ENCODE measurements around the gene TUBB. TPM values are rescaled to one million over a fixed set of nuclear protein-coding genes. Genes with fewer than 3 reads are reported as not detected.

The TUBB gene
- 100 to 1,000 TPM in 8 of 9 donors, 10 to 100 TPM in 1; 90.3 to 439 (median 219) TPM for total RNA-seq
- 100 to 1,000 TPM; 107 to 473 (median 177) TPM for polyA plus RNA-seq
- long read RNA-seq, donor 1, transcript TUBB-205 (4 exons, 2,670 nt): major isoform, 277 of 299 reads
- long read RNA-seq, donor 1, partial matches to known transcripts: 20 of 299 reads
- long read RNA-seq, donor 1, other reads (novel, unspliced or antisense): 0 of 299 reads
- long read RNA-seq, donor 2, transcript TUBB-205 (4 exons, 2,670 nt): major isoform, 113 of 365 reads
- long read RNA-seq, donor 2, partial matches to known transcripts: 207 of 365 reads
- long read RNA-seq, donor 2, other reads (novel, unspliced or antisense): 45 of 365 reads
- long read RNA-seq, donor 3, transcript TUBB-205 (4 exons, 2,670 nt): major isoform, 187 of 208 reads
- long read RNA-seq, donor 3, partial matches to known transcripts: 18 of 208 reads
- long read RNA-seq, donor 3, other reads (novel, unspliced or antisense): 0 of 208 reads
- long read RNA-seq, donor 4, transcript TUBB-205 (4 exons, 2,670 nt): major isoform, 380 of 412 reads
- long read RNA-seq, donor 4, partial matches to known transcripts: 27 of 412 reads
- long read RNA-seq, donor 4, other reads (novel, unspliced or antisense): 4 of 412 reads
- long read RNA-seq, donor 5, transcript TUBB-205 (4 exons, 2,670 nt): major isoform, 558 of 589 reads
- long read RNA-seq, donor 5, transcript TUBB-206 (4 exons, 2,632 nt): minor isoform, 11 of 589 reads
- long read RNA-seq, donor 5, partial matches to known transcripts: 5 of 589 reads
- long read RNA-seq, donor 5, other reads (novel, unspliced or antisense): 15 of 589 reads
- long read RNA-seq, donor 6, transcript TUBB-205 (4 exons, 2,670 nt): major isoform, 218 of 235 reads
- long read RNA-seq, donor 6, partial matches to known transcripts: 1 of 235 reads
- long read RNA-seq, donor 6, other reads (novel, unspliced or antisense): 16 of 235 reads
- long read RNA-seq, donor 7, transcript TUBB-205 (4 exons, 2,670 nt): major isoform, 136 of 143 reads
- long read RNA-seq, donor 7, partial matches to known transcripts: 6 of 143 reads
- long read RNA-seq, donor 7, other reads (novel, unspliced or antisense): 0 of 143 reads
- long read RNA-seq, donor 8, transcript TUBB-205 (4 exons, 2,670 nt): major isoform, 269 of 291 reads
- long read RNA-seq, donor 8, partial matches to known transcripts: 22 of 291 reads
- long read RNA-seq, donor 8, other reads (novel, unspliced or antisense): 0 of 291 reads
- long read RNA-seq, donor 9, transcript TUBB-205 (4 exons, 2,670 nt): major isoform, 115 of 123 reads
- long read RNA-seq, donor 9, partial matches to known transcripts: 7 of 123 reads
- long read RNA-seq, donor 9, other reads (novel, unspliced or antisense): 0 of 123 reads
- long read RNA-seq, donor 10, transcript TUBB-205 (4 exons, 2,670 nt): major isoform, 111 of 272 reads
- long read RNA-seq, donor 10, partial matches to known transcripts: 161 of 272 reads
- long read RNA-seq, donor 10, other reads (novel, unspliced or antisense): 0 of 272 reads

DNA sequence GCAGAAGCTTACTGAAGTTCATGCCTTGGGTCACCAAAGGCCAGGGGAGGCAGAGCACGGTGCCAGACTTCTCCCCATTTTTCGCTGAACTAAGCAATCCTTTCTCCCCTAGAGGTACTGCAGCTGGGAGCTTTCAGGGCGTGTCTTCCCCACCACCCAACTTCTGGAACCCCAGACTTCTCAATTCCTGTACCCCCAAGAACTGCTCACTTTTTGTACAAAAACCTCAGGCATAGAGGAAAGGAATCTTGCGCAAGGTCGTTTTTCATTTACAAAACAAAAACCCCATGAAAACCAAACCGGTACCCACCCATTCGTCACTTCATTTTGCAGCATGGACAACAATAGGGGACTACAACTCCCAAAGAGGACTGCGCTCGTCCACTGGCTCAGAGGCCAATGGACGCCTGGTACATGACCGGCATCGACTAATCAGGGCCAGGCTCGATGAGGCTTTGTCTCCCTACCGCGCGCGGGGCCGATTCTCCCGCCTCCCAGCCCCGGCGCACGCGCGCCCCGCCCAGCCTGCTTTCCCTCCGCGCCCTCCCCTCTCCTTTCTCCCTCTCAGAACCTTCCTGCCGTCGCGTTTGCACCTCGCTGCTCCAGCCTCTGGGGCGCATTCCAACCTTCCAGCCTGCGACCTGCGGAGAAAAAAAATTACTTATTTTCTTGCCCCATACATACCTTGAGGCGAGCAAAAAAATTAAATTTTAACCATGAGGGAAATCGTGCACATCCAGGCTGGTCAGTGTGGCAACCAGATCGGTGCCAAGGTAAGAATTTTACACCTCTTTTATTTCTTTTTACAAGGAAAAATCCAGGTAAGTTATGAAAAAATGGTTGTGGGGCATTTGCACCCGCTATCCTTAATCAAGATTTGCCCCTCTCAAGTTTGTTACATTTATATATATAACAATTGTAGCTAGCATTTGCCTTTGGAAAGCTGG, at the start of gene TUBB:
Gene TUBB (plus strand): TSS at position 562 of the 947 bp plus-strand sequence. CDS start 155 bp downstream, at position 717.
- H3K27me3 ChIP-seq: no peaks in the 10 kb centered on the region
- intact Hi-C loops (cut with DNase I): loop anchor here (2.0 kb wide), 1 partner anchor 33 kb away; the partner anchor contains the start of gene PPP1R18 (in 2 of the 2)
- peaks cover 0 to 28% of the 10 kb centered on the region in 2 donors for H3K36me3 ChIP-seq (replicated peaks in 1 of 2)
- peak; percentile 96 to 99 (median 98) for DNase-seq
- H3K4me1 ChIP-seq (replicated peaks in 1 of 2): peaks cover 16 to 55% of the 10 kb centered on the region in 2 donors
- peak within 1 kb of the TSS; percentile 89 to 99 (median 94) for H3K27ac ChIP-seq
- WGBS, 4 donors: 1 to 3% (median 1%) methylated on average over 28 to 38 of the region's 38 CpGs
- H3K4me3 ChIP-seq: peak within 1 kb of the TSS; percentile 33 to 97 (median 80)
- TF ChIP-seq, protein P1, sequence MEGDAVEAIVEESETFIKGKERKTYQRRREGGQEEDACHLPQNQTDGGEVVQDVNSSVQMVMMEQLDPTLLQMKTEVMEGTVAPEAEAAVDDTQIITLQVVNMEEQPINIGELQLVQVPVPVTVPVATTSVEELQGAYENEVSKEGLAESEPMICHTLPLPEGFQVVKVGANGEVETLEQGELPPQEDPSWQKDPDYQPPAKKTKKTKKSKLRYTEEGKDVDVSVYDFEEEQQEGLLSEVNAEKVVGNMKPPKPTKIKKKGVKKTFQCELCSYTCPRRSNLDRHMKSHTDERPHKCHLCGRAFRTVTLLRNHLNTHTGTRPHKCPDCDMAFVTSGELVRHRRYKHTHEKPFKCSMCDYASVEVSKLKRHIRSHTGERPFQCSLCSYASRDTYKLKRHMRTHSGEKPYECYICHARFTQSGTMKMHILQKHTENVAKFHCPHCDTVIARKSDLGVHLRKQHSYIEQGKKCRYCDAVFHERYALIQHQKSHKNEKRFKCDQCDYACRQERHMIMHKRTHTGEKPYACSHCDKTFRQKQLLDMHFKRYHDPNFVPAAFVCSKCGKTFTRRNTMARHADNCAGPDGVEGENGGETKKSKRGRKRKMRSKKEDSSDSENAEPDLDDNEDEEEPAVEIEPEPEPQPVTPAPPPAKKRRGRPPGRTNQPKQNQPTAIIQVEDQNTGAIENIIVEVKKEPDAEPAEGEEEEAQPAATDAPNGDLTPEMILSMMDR (IDR thresholded peaks at IDR 0.05): peak in 2 of 6 experiments; percentile 32 to 53
- peak; percentile 91 to 98 for TF ChIP-seq POLR2A (IDR thresholded peaks at IDR 0.05)
- H3K9me3 ChIP-seq (replicated peaks in 1 of 3): no peaks in the 10 kb centered on the region

GRCh38 chr6:30670760-30671527, 49.2 kb upstream of the TUBB start:
- H3K27me3 ChIP-seq: no peaks in the 10 kb centered on the region
- peaks cover 10 to 22% of the 10 kb centered on the region in 2 donors for H3K4me1 ChIP-seq (replicated peaks in 1 of 2)
- H3K27ac ChIP-seq: no peak overlapping the region
- WGBS, 4 donors: 86 to 89% (median 88%) methylated on average over 27 of the region's 27 CpGs
- DNase-seq: no peak
- no peak for TF ChIP-seq POLR2A (IDR thresholded peaks at IDR 0.05)
- TF ChIP-seq, protein P1 (IDR thresholded peaks at IDR 0.05): peak in 2 of 6 experiments; percentile 6 to 7
- H3K36me3 ChIP-seq (replicated peaks in 1 of 2): peaks cover 0 to 49% of the 10 kb centered on the region in 2 donors
- H3K9me3 ChIP-seq (replicated peaks in 1 of 3): no peaks in the 10 kb centered on the region
- intact Hi-C loops (cut with DNase I): loop anchor here in 1 of 2 donors (5.0 kb wide), 1 partner anchor 44 kb away; the partner anchor contains the start of gene ATAT1
- no peak overlapping the region for H3K4me3 ChIP-seq
